ENCODE data around the gene PKD1L1.
A peak's percentile ranks its signal among the peaks of the same experiment; 100 is the strongest.
"Not testable (repeated sequence)": the region's sequence is repeated elsewhere in the genome, so short reads cannot be mapped to it uniquely, and the experiment has no call there.

PKD1L1 gene

DNA sequence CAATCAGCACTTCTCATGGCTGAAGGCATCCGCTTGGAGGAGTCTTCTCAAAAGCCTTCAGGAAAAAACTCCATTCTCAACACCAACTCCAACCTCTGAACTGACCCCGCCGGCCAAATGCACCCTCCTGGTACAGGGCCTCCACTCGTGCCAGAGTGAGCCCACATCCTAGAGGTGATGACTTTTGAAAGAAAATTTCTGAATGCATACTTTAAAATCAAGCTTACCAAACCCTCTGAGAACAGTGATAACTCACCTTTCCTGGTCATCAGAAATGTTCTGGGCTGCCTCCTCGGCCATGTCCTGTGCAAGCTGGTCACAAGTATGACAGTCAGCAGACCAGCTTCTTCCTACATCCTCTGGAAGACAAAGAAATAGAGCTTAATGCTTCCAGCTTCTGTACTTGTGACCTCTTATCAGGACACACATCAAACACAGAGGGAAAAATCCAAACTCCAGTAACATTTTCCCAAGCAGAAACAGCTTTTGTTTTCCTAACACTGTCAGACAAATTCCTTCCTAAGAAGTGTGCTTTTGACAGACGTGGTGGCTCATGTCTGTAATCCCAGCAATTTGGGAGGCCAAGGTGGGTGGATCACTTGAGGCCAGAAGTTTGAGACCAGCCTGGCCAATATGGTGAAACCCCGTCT lies at the start of gene PKD1L1:
PKD1L1 (minus strand) TSS at position 326 of the 650 bp plus-strand sequence; CDS start at position 300, 26 bp downstream.
- DNase-seq (ENCODE audit: low read depth) = no peak
- H3K4me3 ChIP-seq (ENCODE audit: low read depth, low read length) = no peak within 1 kb of the TSS
- TF ChIP-seq MAX (IDR thresholded peaks at IDR 0.05; ENCODE audit: low read depth, low read length) (no peak), POLR2A (IDR thresholded peaks at IDR 0.05; ENCODE audit: extremely low read depth, insufficient read length) (no peak), MYC (IDR thresholded peaks at IDR 0.05; ENCODE audit: low read depth, low read length) (no peak)
- TF ChIP-seq, protein P1, sequence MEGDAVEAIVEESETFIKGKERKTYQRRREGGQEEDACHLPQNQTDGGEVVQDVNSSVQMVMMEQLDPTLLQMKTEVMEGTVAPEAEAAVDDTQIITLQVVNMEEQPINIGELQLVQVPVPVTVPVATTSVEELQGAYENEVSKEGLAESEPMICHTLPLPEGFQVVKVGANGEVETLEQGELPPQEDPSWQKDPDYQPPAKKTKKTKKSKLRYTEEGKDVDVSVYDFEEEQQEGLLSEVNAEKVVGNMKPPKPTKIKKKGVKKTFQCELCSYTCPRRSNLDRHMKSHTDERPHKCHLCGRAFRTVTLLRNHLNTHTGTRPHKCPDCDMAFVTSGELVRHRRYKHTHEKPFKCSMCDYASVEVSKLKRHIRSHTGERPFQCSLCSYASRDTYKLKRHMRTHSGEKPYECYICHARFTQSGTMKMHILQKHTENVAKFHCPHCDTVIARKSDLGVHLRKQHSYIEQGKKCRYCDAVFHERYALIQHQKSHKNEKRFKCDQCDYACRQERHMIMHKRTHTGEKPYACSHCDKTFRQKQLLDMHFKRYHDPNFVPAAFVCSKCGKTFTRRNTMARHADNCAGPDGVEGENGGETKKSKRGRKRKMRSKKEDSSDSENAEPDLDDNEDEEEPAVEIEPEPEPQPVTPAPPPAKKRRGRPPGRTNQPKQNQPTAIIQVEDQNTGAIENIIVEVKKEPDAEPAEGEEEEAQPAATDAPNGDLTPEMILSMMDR (IDR thresholded peaks at IDR 0.05; ENCODE audit: low read depth, low read length) = no peak

- H3K4me3 ChIP-seq (ENCODE audit: low read depth, low read length) = peak overlapping the region; percentile 60
- DNase-seq (ENCODE audit: low read depth) = no peak
Measured at GRCh38 chr7:47992446-47992845, 44.2 kb upstream of the PKD1L1 start.

GRCh38 chr7:47991741-47992311 lies 43.6 kb upstream of the PKD1L1 start:
- peak overlapping the region; percentile 60 for H3K4me3 ChIP-seq (ENCODE audit: low read depth, low read length)
- DNase-seq (ENCODE audit: low read depth) = peak; percentile 98
- TF ChIP-seq MYC (IDR thresholded peaks at IDR 0.05; ENCODE audit: low read depth, low read length) (peak; percentile 94), MAX (IDR thresholded peaks at IDR 0.05; ENCODE audit: low read depth, low read length) (peak; percentile 82), POLR2A (IDR thresholded peaks at IDR 0.05; ENCODE audit: extremely low read depth, insufficient read length) (peak; percentile 69)
- TF ChIP-seq, protein P1 (IDR thresholded peaks at IDR 0.05; ENCODE audit: low read depth, low read length) = peak; percentile 82

More at GRCh38 chr7:47992446-47992845, 44.2 kb upstream of the PKD1L1 start:
- TF ChIP-seq MYC (IDR thresholded peaks at IDR 0.05; ENCODE audit: low read depth, low read length) (no peak), MAX (IDR thresholded peaks at IDR 0.05; ENCODE audit: low read depth, low read length) (no peak), POLR2A (IDR thresholded peaks at IDR 0.05; ENCODE audit: extremely low read depth, insufficient read length) (no peak)
- TF ChIP-seq, protein P1 (IDR thresholded peaks at IDR 0.05; ENCODE audit: low read depth, low read length) = no peak

DNA sequence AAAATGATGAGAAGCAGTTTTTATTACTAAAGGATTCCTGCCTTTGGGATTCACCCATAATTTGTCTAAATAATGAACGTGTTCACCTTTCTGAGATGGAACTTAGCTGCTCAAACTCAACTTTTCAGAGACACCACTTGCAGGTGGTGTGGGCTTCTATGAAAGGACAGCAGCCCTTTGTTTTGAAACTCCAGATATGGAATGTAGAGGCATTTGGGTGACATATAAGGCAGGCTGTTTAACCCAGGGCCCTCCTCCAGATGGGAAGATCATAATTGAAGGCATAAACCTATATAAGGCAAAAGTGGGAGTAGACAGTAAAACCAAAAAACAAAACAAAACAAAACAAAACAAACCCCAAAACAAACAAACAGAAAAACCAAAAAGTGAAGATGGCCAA lies 43.0 kb upstream of the PKD1L1 start:
- TF ChIP-seq, protein P1 (IDR thresholded peaks at IDR 0.05; ENCODE audit: low read depth, low read length) = no peak
- TF ChIP-seq MAX (IDR thresholded peaks at IDR 0.05; ENCODE audit: low read depth, low read length) = no peak
- TF ChIP-seq POLR2A (IDR thresholded peaks at IDR 0.05; ENCODE audit: extremely low read depth, insufficient read length) = no peak
- TF ChIP-seq MYC (IDR thresholded peaks at IDR 0.05; ENCODE audit: low read depth, low read length) = no peak
- no peak for DNase-seq (ENCODE audit: low read depth)
- H3K4me3 ChIP-seq (ENCODE audit: low read depth, low read length) = peak overlapping the region; percentile 12

DNA sequence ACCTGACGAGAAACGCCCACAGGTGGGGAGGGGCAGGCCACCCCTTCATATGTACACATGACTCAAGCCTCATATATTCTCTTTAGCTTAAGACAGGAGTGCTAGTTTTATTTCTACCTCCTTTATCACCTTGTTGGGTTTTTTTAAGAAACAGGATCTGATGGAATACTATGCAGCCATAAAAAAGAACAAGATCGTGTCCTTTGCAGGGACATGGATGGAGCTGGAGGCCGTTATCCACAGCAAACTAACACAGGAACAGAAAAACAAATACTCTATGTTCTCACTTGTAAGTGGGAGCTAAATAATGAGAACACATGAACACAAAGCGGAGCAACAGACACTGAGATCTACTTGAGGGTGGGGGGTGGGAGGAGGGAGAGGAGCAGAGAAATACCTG lies 42.3 kb upstream of the PKD1L1 start:
- no peak overlapping the region for H3K4me3 ChIP-seq (ENCODE audit: low read depth, low read length)
- TF ChIP-seq MYC (IDR thresholded peaks at IDR 0.05; ENCODE audit: low read depth, low read length) = no peak
- TF ChIP-seq MAX (IDR thresholded peaks at IDR 0.05; ENCODE audit: low read depth, low read length) = no peak
- no peak for TF ChIP-seq POLR2A (IDR thresholded peaks at IDR 0.05; ENCODE audit: extremely low read depth, insufficient read length)
- TF ChIP-seq, protein P1 (IDR thresholded peaks at IDR 0.05; ENCODE audit: low read depth, low read length) = no peak
- DNase-seq (ENCODE audit: low read depth) = no peak

DNA sequence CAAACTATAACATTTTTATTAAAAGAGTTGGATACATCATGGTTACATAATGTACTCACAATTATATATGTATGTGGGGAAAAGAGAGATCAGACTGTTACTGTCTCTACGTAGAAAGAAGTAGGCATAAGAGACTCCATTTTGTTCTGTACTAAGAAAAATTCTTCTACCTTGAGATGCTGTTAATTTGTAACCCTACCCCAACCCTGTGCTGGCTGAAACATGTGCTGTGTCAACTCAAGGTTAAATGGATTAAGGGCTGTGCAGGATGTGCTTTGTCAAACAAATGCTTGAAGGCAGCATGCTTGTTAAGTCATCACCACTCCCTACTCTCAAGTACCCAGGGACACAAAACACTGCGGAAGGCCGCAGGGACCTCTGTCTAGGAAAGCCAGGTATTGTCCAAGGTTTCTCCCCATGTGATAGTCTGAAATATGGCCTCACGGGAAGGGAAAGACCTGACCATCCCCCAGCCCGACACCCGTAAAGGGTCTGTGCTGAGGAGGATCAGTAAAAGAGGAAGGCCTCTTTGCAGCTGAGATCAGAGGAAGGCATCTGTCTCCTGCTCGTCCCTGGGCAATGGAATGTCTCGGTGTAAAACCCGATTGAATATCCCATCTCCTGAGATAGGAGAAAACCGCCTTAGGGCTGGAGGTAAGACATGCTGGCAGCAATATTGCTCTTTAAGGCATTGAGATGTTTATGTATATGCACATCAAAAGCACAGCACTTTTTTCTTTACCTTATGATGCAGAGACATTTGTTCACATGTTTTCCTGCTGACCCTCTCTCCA lies 41.5 kb upstream of the PKD1L1 start:
- not testable (repeated sequence) for DNase-seq (ENCODE audit: low read depth); H3K4me3 ChIP-seq (ENCODE audit: low read depth, low read length)

Measured in NB4 (cell line).